CD14-positive monocyte (primary cell): ENCODE measurements around the gene TXLNA. TPM values are rescaled to one million over a fixed set of nuclear protein-coding genes. Genes with fewer than 3 reads are reported as not detected.
A peak's percentile ranks its signal among the peaks of the same experiment; 100 is the strongest.

Experiments
- DNase-seq, 3 donors: peaks; one replicate each; pipeline ENCODE4 v3.0.0-alpha.2; 2011 to 2022
- H2AFZ ChIP-seq: 2 replicates; pipeline ENCODE4 v1.6.0; 2012; ENCODE audit warnings: mild to moderate bottlenecking, low read depth, low read length, inconsistent platforms; ENCODE audit not compliant: insufficient read depth, poor library complexity, severe bottlenecking
- H3K27ac ChIP-seq, 2 donors: 1 replicate in 1 of 2; 2 replicates in 1 of 2; pipeline ENCODE4 v1.5.1; 2012 to 2013; ENCODE audit warnings: low read length in 2 of 2, control low read depth in 1 of 2, inconsistent platforms in 1 of 2, low read depth in 1 of 2, mild to moderate bottlenecking in 1 of 2
- H3K27me3 ChIP-seq, 2 donors: one replicate each; pipeline versions ENCODE4 v1.6.0 to v1.6.1; 2011 to 2013; ENCODE audit warnings: low read length in 2 of 2; ENCODE audit not compliant: control insufficient read depth in 2 of 2, insufficient read depth in 2 of 2
- H3K36me3 ChIP-seq, 2 donors: replicated peaks in 1 of 2; 1 replicate in 1 of 2; 2 replicates in 1 of 2; pipeline versions ENCODE4 v1.5.1 to v1.6.1; 2012 to 2013; ENCODE audit warnings: low read length in 2 of 2, control low read depth in 1 of 2, inconsistent platforms in 1 of 2, mild to moderate bottlenecking in 1 of 2; ENCODE audit not compliant: insufficient read depth in 2 of 2, control insufficient read depth in 1 of 2
- H3K4me1 ChIP-seq, 2 donors: 1 replicate in 1 of 2; 2 replicates in 1 of 2; pipeline versions ENCODE4 v1.5.1 to v1.6.1; 2012 to 2013; ENCODE audit warnings: low read length in 2 of 2, control low read depth in 1 of 2, inconsistent platforms in 1 of 2, mild to moderate bottlenecking in 1 of 2, moderate library complexity in 1 of 2; ENCODE audit not compliant: insufficient read depth in 2 of 2, control insufficient read depth in 1 of 2
- H3K4me2 ChIP-seq: replicated peaks from 2 replicates; pipeline ENCODE3; 2012; ENCODE audit warnings: low read length, moderate library complexity, mild to moderate bottlenecking; ENCODE audit not compliant: poor library complexity, severe bottlenecking; ENCODE audit errors: extremely low read depth
- H3K4me3 ChIP-seq, 3 experiments: fragments of 200-600 bp in 1 of 3; sonication (generic) in 1 of 3; replicated peaks in 1 of 3; 1 replicate in 2 of 3; 2 replicates in 1 of 3; pipeline ENCODE4 v1.5.1; 2011 to 2013; ENCODE audit warnings: low read length in 3 of 3, mild to moderate bottlenecking in 3 of 3, control low read depth in 2 of 3, low read depth in 2 of 3, inconsistent platforms in 1 of 3, moderate library complexity in 1 of 3
- H3K79me2 ChIP-seq: 2 replicates; pipeline ENCODE4 v1.6.0; 2012; ENCODE audit warnings: mild to moderate bottlenecking, control low read depth, inconsistent platforms, low read length, moderate library complexity; ENCODE audit not compliant: insufficient read depth
- H3K9ac ChIP-seq: 2 replicates; pipeline ENCODE4 v1.6.0; 2017; ENCODE audit warnings: low read length, mild to moderate bottlenecking; ENCODE audit not compliant: insufficient read depth, poor library complexity, severe bottlenecking
- H3K9me3 ChIP-seq, 2 donors: replicated peaks in 1 of 2; 1 replicate in 1 of 2; 2 replicates in 1 of 2; pipeline versions ENCODE4 v1.5.1 to v1.6.1; 2012 to 2013; ENCODE audit warnings: low read length in 2 of 2, control low read depth in 1 of 2; ENCODE audit not compliant: control insufficient read depth in 1 of 2, insufficient read depth in 1 of 2
- H4K20me1 ChIP-seq: 2 replicates; pipeline ENCODE4 v1.6.0; 2012; ENCODE audit warnings: mild to moderate bottlenecking, low read length, control low read depth, moderate library complexity; ENCODE audit not compliant: insufficient read depth
- H3K27ac Mint-ChIP-seq, 7 donors: one replicate each; pipeline ENCODE4 v1.8.0; 2020; ENCODE audit warnings: mild to moderate bottlenecking in 7 of 7, mixed read lengths in 7 of 7, moderate library complexity in 6 of 7, inconsistent platforms in 2 of 7
- H3K27me3 Mint-ChIP-seq, 3 donors: one replicate each; pipeline ENCODE4 v1.8.0; 2021 to 2022; ENCODE audit warnings: low read depth in 3 of 3, mild to moderate bottlenecking in 3 of 3, mixed read lengths in 3 of 3, moderate library complexity in 3 of 3, inconsistent platforms in 1 of 3
- H3K36me3 Mint-ChIP-seq, 2 donors: one replicate each; pipeline ENCODE4 v1.8.0; 2020; ENCODE audit warnings: mixed read lengths in 2 of 2, inconsistent platforms in 1 of 2, mild to moderate bottlenecking in 1 of 2
- H3K4me1 Mint-ChIP-seq: one replicate; pipeline ENCODE4 v1.8.0; 2020; ENCODE audit warnings: mild to moderate bottlenecking, mixed read lengths
- H3K4me3 Mint-ChIP-seq, 2 donors: one replicate each; pipeline ENCODE4 v1.8.0; 2020; ENCODE audit warnings: mild to moderate bottlenecking in 2 of 2, mixed read lengths in 2 of 2, moderate library complexity in 1 of 2
- H3K9me3 Mint-ChIP-seq, 7 donors: one replicate each; pipeline ENCODE4 v1.8.0; 2020 to 2022; ENCODE audit warnings: mixed read lengths in 7 of 7, mild to moderate bottlenecking in 6 of 7, moderate library complexity in 6 of 7, inconsistent platforms in 2 of 7
- CTCF ChIP-seq: fragments of 200-600 bp; IDR thresholded peaks from one replicate; pipeline ENCODE4 v1.8.0; 2022; ENCODE audit warnings: antibody characterized with exemption, mild to moderate bottlenecking
- whole genome bisulfite sequencing: methylation state at CpG from one replicate; pipeline ENCODE4 v1.1.5; 2013; ENCODE audit warnings: missing lambda C conversion rate; ENCODE audit not compliant: insufficient coverage; 5-methylcytosine and 5-hydroxymethylcytosine counted together
- intact Hi-C, 2 donors: fragments of 100-400 bp; cut with micrococcal nuclease; formaldehyde crosslinking; loops; one replicate each; pipeline versions ENCODE4 v1.15.0 to v1.15.1; 2023
- polyA plus RNA-seq, 3 donors: library from polyadenylated mRNA; depleted of rRNA in 1 of 3; unstranded in 2 of 3; stranded (reverse) in 1 of 3; fragments of 300-500 nt in 2 of 3; fragments of >200 nt in 1 of 3; fragmentation: Illumina TruSeq in 2 of 3; gene quantifications; 1 replicate in 2 of 3; 2 replicates in 1 of 3; pipeline ENCODE4 v1.2.3, GENCODE V29; 2012 to 2021

Gene TXLNA
- polyA plus RNA-seq, 3 donors: 12.3 to 15.3 (median 14.4) TPM

- Mint-ChIP-seq H3K4me1 (peaks cover 38% of the 10 kb centered on the region), H3K9me3 (no peaks in the 10 kb centered on the region), H3K27me3 (no peaks in the 10 kb centered on the region), H3K4me3 (peak overlapping the region in 1 of 2 donors; percentile 88), H3K36me3 (peaks cover 18 to 39% of the 10 kb centered on the region in 2 donors), H3K27ac (peak overlapping the region; percentile 57 to 99 (median 97))
- Histone ChIP-seq H3K27me3 (no peaks in the 10 kb centered on the region), H3K4me2 (peak overlapping the region; percentile 86), H3K79me2 (peaks cover 31% of the 10 kb centered on the region), H3K36me3 (peaks cover 21 to 36% of the 10 kb centered on the region in 2 donors), H3K4me3 (peak overlapping the region in 2 of 3 experiments; percentile 57 to 77), H3K9me3 (no peaks in the 10 kb centered on the region), H3K9ac (peak overlapping the region; percentile 75), H4K20me1 (peaks cover 14% of the 10 kb centered on the region), H3K27ac (peak overlapping the region in 1 of 2 donors; percentile 83), H2AFZ (peak overlapping the region; percentile 88), H3K4me1 (peaks cover 35 to 41% of the 10 kb centered on the region in 2 donors)
- DNase-seq: peak in 1 of 3 donors; percentile 28
- intact Hi-C loops: no loop called here
- TF ChIP-seq CTCF: no peak
- 41% methylated on average over 5 of the region's 7 CpGs for WGBS
Measured at GRCh38 chr1:32178380-32179192, 889 bp upstream of the TXLNA start.

GRCh38 chr1:32179193-32179442 is 357 bp upstream of the TXLNA start:
- H2AFZ ChIP-seq: peak overlapping the region; percentile 88
- H3K27me3 ChIP-seq: no peaks in the 10 kb centered on the region
- Mint-ChIP-seq H3K27ac (peak overlapping the region; percentile 57 to 99 (median 97)), H3K27me3 (peaks cover 0 to 2% (median 0%) of the 10 kb centered on the region in 3 donors), H3K4me1 (peaks cover 40% of the 10 kb centered on the region), H3K36me3 (peaks cover 19 to 38% of the 10 kb centered on the region in 2 donors), H3K9me3 (no peaks in the 10 kb centered on the region), H3K4me3 (peak overlapping the region; percentile 88 to 92)
- peak overlapping the region; percentile 75 for H3K9ac ChIP-seq
- peak overlapping the region; percentile 57 to 83 (median 77) for H3K4me3 ChIP-seq
- H3K36me3 ChIP-seq: peaks cover 19 to 36% of the 10 kb centered on the region in 2 donors
- H3K4me2 ChIP-seq: peak overlapping the region; percentile 86
- H3K79me2 ChIP-seq: peaks cover 34% of the 10 kb centered on the region
- no peak for TF ChIP-seq CTCF
- DNase-seq: no peak
- no peaks in the 10 kb centered on the region for H3K9me3 ChIP-seq
- H3K4me1 ChIP-seq: peaks cover 35 to 41% of the 10 kb centered on the region in 2 donors
- WGBS: 34% methylated on average over 7 of the region's 7 CpGs
- intact Hi-C loops: no loop called here
- peak overlapping the region; percentile 83 to 87 for H3K27ac ChIP-seq
- H4K20me1 ChIP-seq: peaks cover 18% of the 10 kb centered on the region
